ENCODE data around the gene PRRG2.

Gene PRRG2

DNA sequence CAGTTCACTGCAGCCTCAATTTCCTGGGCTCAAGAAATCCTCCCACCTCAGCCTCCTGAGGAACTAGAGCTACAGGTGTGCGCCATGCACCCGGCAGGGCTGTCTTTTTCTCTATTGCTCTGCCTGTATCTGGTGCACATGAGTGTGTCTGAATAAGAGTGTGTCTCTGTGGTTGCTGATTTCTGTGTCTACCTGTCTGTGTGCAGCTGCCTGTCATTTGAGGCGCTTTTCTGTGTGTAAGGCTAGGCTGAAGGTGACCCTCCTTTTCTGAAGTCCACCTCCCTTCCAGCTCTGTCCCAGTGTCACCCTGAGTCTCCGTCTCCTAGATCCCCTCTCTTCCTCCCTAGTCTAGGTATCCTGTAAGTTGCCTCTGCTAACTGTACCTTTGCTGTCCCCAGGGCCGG, 8.4 kb downstream of the PRRG2 start:
- DNase-seq (ENCODE audit: low spot score): no peak

DNA sequence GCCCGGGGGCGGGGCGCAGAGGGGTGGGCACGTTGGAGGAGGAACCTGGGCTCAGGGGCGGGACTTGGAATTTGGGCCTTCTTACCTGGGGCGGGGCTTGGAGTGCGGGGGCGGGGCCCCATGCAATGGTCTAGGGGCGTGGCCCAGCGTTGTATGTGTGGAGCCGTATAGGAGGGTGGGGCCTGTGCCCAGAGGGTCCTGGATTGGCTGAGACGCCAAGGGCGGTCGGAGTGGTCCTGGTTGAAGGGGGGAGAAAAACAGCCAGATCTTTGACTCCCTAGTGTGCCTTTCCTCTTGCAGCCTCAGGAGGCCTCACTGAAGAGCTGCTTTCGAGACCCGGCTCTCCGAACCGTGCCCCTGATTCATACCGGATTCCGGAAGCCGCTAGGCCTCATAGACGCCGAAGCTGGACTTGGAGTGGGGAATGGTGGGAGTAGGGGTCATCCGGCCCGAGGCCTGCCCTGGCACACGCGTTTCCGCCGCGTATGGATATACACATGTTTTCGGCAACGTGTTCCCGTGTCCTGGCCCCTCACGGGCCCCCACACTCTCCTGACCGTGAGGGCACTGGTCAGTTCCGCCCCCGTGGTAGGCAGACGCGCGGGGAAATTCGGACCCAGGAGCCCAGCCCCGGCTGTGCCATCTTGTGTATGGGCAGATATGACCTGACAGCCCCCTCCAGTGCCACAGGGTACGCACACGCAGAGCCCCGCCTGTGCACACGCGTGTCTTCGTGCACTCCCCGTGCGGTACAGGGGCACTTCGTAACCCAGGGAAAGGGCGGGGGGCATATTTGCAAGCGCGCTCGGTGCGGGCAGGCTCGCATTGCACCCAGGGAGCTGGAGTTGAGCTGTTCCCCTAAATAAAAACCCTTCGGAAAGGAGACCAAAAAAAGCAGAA, 9.2 kb downstream of the PRRG2 start:
- DNase-seq (ENCODE audit: low spot score): peak; percentile 93

DNA sequence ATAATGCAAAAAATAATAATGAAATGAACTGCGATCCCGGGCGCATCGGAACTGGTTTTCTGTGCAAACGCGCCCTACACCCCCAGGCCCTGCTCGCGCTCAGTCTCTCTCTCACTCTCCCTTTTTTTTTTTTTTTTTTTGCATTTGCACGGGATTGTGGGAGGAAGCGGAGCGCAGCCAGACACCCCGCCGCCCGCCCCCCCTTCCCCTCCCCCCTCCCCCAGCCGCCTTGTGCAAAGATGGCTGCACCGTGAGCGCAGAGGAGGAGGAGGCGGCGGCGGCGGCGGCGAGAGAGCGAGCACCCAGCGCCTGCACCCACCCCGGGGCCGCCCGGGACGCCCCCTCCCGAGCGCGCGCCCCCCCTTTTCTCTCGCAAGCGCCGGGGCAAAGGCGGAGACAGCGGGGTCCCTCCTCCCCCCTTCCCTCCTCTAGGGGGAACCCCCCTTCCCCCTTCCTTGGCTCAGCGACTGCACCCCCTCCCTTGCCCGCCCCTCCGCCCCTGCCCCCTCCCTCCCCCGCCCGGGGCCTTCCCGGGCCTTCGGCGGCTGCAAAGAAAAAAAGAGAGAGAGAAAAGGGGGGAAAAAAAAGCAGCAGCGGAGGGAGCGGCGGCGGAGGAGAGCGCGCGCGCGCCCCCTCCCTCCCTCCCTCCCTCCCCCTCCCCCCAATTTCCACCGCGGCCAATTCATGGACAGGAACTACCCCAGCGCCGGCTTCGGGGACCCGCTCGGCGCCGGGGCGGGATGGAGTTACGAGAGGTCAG, 10.0 kb downstream of the PRRG2 start, which contains the start of gene PRR12:
Gene PRR12 (plus strand): TSS at position 212 of the 760 bp plus-strand sequence. CDS start 473 bp downstream, at position 685.
- peak; percentile 73 for DNase-seq (ENCODE audit: low spot score)

DNA sequence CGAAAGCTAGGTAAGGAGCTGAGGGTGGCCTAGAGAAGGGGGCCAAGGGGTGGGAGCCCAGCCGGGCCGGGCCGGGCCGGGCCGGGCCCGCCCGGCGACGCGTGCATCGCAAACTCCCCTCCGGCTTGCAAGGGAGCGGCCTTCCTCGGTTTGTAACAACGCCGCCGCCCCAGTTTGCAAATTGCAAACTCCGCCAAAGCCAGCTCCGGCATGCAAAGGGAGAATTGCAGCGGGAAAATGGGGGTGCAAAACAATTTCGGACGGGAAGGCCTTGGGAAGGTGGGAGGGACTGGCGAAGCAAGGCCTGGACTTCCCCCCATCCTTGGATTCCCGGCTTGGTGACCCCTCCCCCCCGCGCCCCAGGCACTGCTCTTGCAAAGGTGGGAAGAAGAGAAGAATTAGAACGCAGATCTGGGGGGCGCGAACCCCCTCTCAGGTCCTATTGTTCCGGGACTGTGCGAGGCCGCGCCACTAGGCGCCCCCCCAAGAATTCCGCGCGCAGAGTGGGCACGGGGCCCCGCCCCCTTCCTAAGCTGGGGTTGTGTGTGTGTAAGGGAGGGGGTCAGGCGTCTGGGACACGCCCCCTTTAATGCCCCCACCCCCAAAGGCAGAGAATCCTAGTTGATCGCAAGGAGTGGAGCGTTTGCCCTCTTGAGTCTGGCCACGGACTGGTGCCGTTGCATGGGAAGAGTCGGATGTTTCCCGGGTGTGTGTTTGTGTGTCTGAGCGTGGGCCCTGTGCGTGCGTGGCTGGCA, 10.8 kb downstream of the PRRG2 start:
- DNase-seq (ENCODE audit: low spot score): peak; percentile 41

DNA sequence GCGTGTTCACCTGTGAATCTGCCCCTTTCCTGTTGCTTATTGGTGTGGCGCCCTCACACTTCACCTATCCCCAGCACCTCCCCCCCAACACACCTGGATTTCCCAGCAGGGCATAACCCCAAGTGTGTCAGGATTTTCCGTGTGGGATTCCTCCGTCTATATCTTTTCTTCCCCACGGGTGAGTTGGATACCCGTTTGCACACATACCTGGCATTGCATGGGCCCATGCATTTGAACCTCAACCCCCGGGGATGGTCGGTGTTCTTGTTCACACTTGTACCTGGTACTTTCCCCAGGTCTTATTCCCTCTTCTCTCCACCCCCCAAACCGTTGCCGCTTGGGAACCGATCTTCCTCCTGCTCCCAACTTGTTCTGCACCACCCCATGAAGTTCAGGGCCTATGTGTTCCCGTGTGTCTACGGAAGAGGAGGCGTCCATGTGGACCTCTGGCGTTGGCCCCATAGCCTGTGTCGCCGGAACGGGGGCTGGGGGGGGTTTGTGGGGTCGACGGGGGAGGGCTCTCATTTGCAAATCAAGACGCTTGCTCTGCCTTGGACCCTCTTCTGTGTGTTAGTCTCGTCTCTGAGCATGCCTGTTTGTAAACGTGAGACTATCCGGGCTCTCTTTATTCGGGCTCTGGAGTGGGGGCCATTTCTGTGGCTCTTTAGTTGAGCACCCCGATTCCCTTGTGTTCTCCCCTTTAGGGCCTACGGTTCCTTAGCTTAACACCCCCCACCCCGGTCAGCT, 11.5 kb downstream of the PRRG2 start:
- DNase-seq (ENCODE audit: low spot score): no peak

DNA sequence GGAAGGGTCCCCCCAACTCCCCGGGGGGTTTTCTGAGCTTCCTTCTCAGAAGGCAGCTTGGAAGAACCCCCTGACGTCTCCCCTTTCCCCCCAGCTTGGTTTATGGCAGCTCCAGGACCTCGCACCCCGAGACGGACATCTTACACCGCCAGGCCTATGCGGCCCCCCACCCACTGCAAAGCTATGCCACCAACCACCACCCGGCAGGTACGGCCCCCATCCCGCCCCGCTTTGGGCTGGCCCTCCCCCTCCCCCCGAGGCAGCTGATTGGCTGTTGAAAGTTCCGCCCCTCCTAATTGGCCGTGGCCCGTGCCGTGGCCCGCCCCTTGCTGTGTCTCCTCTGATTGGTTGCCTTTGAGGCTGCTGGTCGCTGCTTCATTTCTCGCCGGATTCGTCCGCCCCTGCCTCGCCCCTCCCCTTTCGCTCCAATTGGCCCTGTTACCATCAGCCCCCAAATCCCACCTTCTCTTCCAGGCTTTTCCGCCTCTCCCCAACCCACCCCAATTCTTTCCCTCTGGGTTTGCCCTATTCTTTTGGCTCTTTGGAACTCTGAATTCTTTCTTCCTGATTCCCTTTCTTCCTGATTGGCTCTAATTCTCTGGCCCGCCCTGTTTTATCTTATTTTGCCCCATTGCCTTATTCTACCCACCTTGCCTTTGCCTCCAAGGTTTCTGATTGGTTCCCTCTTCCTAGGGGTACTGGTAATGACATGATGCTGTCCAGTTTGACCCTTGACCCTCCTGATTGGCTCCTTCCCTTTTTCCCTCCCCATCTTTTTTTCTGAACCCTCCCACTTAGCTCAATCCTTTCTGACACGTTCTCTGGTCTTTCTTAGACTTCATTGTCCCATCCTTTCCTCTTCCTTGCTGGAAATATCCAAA, 12.4 kb downstream of the PRRG2 start:
- DNase-seq (ENCODE audit: low spot score): peak; percentile 100

DNA sequence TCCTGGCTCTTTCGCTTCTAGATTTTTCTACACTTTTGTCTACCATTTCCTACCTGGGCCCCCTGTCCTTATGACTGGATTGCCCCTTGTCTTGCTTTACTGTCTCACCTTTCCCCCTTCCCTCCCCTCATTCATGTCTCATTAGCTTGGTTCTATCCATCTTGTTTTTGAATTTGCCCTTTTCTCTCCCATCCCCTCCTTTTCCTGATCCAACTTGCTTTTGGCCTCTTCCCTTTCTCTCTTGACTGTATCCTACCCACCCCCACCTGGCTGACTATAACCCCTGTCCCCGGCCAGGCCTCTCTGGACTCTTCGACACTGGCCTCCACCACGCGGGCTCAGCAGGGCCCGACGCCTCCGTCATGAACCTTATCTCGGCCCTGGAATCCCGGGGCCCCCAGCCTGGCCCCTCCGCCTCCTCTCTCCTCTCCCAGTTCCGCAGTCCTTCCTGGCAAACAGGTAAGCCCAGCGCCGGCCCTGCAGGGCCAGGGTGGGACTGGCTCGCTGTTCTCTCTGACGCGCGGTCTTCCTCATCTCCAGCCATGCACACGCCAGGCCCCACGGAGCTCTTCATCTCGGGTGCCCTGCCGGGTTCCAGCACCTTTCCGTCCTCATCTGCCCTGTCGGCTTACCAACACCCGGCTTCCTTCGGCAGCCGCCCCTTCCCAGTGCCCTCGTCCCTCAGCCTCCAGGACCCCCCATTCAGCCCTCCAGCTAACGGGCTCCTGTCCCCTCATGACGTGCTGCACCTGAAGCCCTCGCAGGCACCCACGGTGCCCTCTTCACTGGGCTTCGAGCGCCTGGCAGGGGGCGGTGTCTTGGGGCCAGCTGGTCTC, 13.3 kb downstream of the PRRG2 start:
- no peak for DNase-seq (ENCODE audit: low spot score)

DNA sequence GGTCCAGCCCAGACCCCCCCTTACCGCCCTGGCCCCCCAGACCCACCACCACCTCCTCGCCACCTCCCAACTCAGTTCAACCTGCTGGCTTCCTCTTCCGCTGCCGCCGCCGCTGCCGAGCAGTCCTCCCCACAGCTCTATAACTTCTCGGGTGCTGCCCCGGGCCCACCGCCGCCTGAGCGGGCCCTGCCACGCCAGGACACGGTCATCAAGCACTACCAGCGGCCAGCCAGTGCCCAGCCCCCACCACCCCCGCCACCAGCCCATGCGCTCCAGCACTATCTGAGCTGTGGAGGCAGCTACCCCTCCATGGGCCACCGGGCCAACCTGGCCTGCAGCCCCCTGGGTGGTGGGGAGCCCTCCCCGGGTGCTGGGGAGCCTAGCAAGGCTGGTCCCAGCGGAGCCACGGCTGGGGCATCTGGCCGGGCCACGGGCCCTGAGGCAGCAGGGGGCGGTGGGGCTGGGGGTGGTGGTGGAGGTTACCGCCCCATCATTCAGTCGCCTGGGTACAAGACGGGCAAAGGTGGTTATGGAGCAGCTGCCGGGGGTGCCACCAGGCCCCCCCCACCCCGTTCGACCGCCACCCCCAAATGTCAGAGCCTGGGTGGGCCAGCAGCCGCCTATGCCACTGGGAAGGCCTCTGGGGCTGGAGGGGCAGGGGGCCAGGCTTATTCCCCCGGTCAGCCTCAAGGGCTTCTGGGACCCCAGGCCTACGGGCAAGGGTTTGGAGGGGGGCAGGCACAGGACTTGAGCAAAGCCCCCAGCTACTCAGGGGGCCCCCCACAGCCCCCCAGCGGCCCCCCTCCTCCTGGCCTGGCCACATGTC, 14.1 kb downstream of the PRRG2 start:
- no peak for DNase-seq (ENCODE audit: low spot score)

DNA sequence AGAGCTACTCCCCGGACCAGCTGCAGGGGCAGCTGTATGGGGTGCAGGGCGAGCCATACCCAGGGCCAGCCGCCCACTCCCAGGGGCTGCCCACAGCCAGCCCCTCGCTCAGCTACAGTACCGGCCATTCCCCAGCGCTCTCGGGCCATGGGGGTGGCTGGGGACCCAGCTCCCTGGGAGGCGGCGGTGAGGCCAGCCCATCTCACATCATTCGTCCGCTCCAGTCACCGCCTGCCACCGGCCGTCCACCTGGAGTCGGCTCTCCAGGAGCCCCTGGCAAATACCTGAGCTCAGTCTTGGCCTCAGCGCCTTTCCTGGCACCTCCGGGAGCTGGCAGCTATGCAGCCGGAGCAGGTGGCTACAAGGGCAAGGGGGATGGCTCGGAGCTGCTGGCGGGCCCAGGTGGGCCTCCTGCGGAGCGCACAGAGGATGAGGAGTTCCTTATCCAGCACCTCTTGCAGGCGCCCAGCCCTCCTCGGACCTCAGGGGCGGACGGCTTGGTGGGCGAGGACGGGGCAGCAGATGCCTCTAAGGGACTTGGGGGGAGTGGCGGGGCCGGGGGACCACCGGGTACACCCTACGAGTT, 14.8 kb downstream of the PRRG2 start:
- no peak for DNase-seq (ENCODE audit: low spot score)

DNA sequence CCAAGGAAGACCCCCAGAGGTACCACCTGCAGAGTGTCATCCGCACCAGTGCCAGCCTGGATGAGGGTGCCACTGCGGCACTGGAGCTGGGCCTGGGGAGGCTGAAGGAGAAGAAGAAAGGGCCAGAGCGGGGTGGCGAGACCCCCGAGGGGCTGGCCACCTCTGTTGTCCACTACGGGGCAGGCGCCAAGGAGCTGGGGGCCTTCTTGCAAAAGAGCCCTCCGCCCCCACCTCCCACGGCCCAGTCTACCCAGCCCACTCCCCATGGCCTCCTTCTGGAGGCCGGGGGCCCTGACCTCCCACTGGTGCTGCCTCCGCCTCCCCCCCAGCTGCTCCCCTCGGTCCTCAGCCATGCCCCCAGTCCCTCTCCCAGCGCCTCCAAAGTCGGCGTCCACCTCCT, 15.3 kb downstream of the PRRG2 start:
- DNase-seq (ENCODE audit: low spot score): no peak

DNA sequence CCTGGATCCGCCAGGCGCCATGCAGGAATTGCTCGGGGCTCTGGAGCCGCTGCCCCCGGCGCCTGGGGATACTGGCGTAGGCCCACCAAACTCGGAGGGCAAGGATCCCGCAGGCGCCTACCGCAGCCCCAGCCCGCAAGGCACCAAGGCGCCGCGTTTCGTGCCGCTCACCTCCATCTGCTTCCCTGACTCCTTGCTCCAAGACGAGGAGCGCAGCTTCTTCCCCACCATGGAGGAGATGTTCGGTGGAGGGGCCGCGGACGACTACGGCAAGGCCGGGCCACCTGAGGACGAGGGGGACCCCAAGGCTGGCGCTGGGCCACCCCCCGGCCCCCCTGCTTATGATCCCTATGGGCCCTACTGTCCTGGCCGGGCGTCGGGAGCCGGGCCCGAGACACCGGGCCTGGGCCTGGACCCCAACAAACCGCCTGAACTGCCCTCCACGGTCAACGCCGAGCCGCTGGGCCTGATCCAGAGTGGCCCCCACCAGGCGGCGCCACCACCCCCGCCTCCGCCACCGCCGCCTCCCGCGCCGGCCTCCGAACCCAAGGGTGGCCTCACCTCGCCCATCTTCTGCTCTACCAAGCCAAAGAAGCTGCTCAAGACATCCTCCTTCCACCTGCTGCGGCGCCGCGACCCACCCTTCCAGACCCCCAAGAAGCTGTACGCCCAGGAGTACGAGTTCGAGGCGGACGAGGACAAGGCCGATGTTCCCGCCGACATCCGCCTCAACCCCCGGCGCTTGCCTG, 16.0 kb downstream of the PRRG2 start:
- no peak for DNase-seq (ENCODE audit: low spot score)

DNA sequence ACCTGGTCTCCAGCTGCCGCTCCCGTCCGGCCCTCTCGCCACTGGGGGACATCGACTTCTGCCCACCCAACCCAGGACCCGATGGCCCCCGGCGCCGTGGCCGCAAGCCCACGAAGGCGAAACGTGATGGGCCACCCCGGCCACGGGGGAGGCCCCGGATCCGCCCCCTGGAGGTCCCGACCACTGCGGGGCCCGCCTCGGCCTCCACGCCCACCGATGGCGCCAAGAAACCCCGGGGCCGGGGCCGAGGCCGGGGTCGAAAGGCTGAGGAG, 16.5 kb downstream of the PRRG2 start:
- DNase-seq (ENCODE audit: low spot score): no peak

DNA sequence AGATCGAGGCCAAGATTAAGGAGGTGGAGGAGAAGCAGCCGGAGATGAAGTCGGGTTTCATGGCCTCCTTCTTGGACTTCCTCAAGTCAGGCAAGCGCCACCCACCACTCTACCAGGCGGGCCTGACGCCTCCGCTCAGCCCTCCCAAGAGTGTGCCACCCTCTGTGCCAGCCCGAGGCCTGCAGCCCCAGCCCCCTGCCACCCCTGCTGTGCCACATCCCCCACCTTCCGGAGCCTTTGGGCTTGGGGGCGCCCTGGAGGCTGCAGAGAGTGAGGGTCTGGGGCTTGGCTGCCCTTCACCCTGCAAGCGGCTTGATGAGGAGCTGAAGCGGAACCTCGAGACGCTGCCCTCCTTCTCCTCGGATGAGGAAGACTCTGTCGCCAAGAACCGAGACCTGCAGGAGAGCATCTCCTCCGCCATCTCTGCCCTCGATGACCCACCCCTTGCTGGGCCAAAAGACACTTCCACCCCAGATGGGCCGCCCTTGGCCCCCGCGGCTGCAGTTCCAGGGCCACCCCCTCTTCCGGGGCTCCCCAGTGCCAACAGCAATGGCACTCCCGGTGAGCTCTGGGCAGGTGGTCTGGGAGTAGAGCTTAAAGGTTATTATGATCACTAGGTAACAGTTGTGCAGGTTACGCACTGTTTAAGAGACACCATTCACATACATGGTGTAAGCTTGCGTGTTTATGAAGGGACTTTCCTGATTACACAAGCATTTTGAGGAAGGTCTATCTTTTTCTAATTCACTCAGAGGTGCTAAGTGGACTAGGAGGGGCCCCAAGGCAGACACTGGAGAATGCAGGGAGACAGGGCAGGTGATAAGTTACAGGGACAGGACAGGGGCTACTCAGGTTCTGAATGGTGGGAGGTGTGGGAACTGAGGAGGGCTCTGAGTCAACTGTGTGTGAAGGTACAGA, 18.5 kb downstream of the PRRG2 start:
- no peak for DNase-seq (ENCODE audit: low spot score)

DNA sequence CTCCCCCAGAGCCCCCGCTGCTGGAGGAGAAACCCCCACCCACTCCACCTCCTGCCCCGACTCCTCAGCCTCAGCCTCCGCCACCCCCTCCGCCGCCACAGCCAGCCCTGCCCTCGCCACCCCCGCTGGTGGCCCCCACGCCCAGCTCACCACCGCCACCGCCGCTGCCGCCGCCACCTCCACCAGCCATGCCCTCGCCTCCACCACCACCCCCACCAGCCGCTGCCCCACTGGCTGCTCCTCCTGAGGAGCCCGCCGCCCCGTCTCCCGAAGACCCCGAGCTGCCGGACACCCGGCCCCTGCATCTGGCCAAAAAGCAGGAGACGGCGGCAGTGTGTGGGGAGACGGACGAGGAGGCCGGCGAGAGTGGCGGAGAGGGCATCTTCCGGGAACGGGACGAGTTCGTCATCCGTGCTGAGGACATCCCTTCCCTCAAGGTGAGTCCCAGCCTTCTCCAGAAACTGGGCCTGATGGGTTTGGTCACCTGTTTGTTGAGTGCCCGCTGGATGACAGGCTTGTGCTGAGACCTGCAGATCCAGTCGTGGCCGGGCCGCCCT, 20.4 kb downstream of the PRRG2 start:
- no peak for DNase-seq (ENCODE audit: low spot score)

DNA sequence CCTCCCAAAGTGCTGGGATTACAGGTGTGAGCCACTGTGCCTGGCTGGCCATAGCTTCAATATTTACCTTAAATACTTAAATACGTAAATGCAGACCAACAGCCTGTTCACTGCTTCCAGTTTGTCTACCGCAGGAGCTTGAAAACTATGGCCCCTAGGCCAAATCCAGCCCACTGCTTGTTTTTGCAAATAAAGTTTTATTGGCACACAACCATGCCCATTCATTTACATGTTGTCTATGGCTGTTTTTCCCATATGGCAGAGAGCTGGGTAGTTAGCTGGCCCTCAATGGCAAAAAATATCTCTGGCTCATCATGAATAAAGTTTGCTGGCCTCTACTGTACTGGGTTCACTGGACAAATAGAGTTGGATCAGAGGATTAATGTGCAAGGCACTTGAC, 21.7 kb downstream of the PRRG2 start:
- no peak for DNase-seq (ENCODE audit: low spot score)

DNA sequence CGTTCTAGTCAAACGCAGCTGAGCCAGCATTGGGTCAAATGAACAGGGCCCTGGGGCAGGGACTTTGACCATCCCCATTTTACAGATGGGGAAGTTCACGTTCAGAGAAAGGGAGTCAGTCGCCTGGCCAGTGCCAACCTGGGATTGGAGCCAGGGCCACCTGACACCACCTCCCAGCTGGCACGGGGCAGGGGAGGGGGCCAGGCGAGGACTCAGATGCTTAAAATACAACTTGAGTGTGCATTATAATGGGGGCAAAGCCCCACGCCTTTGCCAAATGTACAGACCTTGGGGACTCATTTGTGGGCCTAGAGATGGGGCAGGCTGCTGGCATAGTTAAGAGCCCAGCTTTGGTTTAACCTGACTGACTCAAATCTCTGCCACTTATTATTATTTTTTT, 24.5 kb downstream of the PRRG2 start:
- no peak for DNase-seq (ENCODE audit: low spot score)
